Retinal pigment epithelial cell (primary cell): ENCODE results near the gene OCLN.

Experiments
- DNase-seq: peaks from one replicate; pipeline ENCODE4 v3.0.0-alpha.2; 2010; ENCODE audit warnings: low read depth
- H3K4me3 ChIP-seq: 2 replicates; pipeline ENCODE4 v1.5.1; 2011; ENCODE audit warnings: mild to moderate bottlenecking, low read length, control low read depth, moderate library complexity
- TF ChIP-seq, protein P1 (sequence below): conservative IDR thresholded peaks from 2 replicates; pipeline ENCODE4 v1.5.1; 2011; ENCODE audit warnings: low read depth, low read length, control low read depth, inconsistent platforms

OCLN gene

DNA sequence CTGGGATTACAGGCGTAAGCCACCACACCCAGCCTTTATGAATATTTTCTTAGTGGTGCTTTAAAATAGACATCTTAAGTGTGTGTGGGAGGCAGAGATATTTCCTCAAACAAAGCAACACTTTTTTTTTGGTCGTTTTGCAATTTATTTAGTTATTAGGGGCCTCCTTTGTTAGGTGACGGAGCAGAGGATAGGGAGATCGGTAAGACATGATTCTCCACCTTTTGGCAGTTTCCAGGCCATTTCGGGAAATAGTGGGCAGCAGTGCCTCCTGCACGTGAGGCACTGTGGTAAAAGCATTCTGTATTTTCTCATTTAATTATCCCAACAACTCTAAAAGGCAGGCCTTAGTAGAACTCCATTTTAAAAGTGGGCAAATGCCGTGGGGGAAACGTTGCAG lies 1.9 kb downstream of the OCLN start:
- TF ChIP-seq, protein P1, sequence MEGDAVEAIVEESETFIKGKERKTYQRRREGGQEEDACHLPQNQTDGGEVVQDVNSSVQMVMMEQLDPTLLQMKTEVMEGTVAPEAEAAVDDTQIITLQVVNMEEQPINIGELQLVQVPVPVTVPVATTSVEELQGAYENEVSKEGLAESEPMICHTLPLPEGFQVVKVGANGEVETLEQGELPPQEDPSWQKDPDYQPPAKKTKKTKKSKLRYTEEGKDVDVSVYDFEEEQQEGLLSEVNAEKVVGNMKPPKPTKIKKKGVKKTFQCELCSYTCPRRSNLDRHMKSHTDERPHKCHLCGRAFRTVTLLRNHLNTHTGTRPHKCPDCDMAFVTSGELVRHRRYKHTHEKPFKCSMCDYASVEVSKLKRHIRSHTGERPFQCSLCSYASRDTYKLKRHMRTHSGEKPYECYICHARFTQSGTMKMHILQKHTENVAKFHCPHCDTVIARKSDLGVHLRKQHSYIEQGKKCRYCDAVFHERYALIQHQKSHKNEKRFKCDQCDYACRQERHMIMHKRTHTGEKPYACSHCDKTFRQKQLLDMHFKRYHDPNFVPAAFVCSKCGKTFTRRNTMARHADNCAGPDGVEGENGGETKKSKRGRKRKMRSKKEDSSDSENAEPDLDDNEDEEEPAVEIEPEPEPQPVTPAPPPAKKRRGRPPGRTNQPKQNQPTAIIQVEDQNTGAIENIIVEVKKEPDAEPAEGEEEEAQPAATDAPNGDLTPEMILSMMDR: no peak

DNA sequence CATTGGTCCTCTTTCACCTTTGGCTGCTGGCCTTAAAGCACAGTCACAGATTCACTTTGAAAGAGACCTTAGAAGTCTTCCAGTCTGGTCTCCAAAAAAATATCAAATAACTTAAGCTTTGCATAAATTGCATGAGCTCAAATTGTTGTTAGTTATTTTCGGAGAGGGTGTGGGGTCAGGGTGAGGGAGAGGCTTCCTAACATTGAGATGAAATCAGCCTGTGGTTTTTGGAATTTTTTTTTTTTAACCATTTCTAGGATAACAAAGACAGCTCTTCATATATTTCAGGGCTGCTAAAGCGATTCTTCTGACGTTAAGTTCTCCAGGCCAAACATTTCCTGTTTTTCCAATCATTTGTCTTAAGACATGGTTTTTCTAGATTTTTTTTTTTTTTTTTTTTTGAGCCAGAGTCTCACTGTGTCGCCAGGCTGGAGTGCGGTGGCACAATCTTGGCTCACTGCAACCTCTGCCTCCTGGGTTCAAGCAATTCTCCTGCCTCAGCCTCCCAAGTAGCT lies 4.5 kb downstream of the OCLN start:
- DNase-seq: no peak
- no peak overlapping the region for H3K4me3 ChIP-seq
- TF ChIP-seq, protein P1: no peak

More for the DNA sequence above, 1.9 kb downstream of the OCLN start:
- DNase-seq: no peak
- H3K4me3 ChIP-seq: no peak overlapping the region

DNA sequence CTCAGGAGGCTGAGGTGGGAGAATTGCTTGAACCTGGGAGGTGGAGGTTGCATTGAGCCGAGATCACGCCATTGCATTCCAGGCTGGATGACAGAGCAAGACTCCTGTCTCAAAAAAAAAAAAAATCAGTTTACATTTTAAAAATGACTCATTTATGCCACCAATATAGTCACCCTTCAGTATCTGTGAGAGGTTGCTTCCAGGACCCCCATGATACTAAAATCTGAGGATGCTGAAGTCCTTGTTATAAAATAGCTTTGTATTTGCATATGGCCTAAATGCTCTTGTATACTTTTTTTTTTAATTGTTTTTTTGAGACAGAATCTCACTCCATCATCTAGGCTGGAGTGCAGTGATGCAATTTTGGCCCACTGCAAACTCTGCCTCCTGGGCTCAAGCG lies 5.8 kb downstream of the OCLN start:
- H3K4me3 ChIP-seq: no peak overlapping the region
- no peak for DNase-seq
- TF ChIP-seq, protein P1: no peak

DNA sequence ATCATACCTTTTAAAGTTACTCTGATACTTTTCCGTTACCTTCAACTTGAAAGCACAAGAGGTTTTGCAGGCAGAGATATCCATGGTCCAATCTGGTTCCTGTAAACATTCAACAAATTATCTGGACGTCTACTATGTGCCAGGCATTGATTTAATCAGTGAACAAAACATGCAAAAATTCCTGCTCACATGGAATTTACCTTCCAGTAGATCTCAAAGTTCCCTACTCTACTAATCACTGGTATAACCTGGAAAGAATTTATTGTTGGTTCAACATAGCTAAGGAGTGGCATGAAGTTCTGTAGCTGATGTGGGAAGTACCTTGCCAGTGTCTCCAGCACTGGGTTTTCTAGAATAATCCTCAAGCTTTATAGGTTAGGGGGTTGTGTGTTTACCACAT lies 9.8 kb downstream of the OCLN start:
- H3K4me3 ChIP-seq: no peak overlapping the region
- no peak for DNase-seq

DNA sequence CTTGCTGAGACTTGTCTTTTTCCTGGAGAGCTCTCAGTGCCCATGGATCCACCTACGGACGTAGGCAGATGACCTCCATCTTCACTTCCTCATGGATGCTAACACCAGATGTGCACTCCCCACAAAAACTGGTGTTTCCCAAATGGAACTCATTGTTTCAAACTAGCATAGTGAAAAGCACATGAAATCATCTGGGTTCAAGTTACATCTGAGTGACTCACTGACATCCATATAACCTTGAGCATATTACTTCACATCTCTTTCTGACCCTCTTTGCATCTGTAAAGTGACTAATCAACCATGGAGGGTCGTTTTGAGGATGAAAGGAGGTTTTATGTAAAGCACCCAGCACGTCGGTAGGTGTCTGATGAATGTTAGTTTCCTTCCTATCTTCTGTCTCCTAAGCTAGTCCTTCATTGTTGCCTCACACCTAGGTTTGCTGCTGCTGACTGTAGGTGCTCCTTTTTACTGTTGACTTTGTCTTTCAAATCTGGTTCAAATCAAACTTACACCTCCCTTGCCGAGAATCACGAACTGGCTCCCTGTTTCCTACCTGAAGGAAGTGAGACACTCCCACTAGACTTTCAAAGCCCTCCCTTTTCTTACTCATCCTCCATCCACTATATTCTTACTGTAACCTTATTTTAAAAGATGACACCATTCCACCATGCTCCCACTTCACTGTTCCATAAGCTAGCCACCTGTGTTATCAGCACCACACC lies 10.3 kb downstream of the OCLN start:
- TF ChIP-seq, protein P1: no peak
- DNase-seq: no peak
- H3K4me3 ChIP-seq: no peak overlapping the region

More for the DNA sequence above, 9.8 kb downstream of the OCLN start:
- TF ChIP-seq, protein P1: no peak

DNA sequence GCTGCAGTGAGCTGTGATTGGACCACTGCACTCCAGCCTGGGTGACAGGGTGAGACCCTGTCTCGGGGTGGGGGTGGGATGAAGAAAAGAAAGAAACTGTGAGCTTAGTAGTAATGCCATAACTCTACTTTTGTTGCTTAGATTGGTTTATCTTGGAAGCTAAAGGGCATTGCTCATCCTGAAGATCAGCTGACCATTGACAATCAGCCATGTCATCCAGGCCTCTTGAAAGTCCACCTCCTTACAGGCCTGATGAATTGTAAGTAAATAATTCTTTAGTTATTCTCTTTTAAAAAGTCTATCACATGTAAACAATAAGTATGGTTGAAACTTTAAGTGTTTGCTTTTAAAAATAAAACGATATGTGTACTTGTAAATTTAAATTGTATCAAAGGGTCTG lies 11.4 kb downstream of the OCLN start:
- H3K4me3 ChIP-seq: no peak overlapping the region
- DNase-seq: no peak
- TF ChIP-seq, protein P1: no peak

DNA sequence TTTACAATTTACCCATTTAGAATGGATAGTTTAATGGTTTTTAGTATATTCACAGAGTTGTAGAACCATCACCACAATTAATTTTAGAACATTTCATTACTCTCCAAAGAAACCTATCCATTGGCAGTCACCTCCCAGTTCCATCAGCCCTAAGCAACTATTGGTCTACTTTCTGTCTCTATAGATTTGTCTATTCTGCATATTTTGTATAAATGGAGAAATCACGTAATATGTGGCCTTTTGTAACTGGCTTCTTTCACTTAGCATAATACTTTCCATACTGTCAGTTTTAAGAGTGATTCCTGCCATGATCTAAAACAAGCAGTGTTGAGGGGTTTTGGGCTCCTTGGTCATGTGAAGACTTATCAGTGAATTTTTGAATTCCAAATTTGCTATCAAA lies 12.7 kb downstream of the OCLN start:
- TF ChIP-seq, protein P1: no peak
- no peak overlapping the region for H3K4me3 ChIP-seq
- DNase-seq: no peak
